Measurements from ENCODE around the gene FHIT. TPM values are rescaled to one million over a fixed set of nuclear protein-coding genes. Genes with fewer than 3 reads are reported as not detected.

Gene FHIT
- polyA plus RNA-seq, 1 of the 3 experiments (the other 2 are of a cell fraction) = 0.41 TPM

- H3K4me1 ChIP-seq (ENCODE audit: control insufficient read depth in 1 of 2, insufficient read depth in 2 of 2, low read depth in 1 of 2, low read length in 1 of 2) = no peaks in the 10 kb centered on the region
- 46% methylated on average over 4 of the region's 4 CpGs for WGBS (ENCODE audit: low lambda C conversion rate)
- H3K4me2 ChIP-seq = no peak overlapping the region
- no peaks in the 10 kb centered on the region for H3K9me2 ChIP-seq
- H3K27ac ChIP-seq (ENCODE audit: low read depth in 2 of 2, low read length in 1 of 2) = no peak overlapping the region
- H2AFZ ChIP-seq (ENCODE audit: low read depth) = no peak overlapping the region
- H3K9ac ChIP-seq = no peak overlapping the region
- CTCF ChIA-PET = no interaction called here
- no peak overlapping the region for H3K4me3 ChIP-seq (ENCODE audit: low read depth in 2 of 2, low read length in 1 of 2)
- no peaks in the 10 kb centered on the region for H3K36me3 ChIP-seq (replicated peaks in 1 of 2; ENCODE audit: control insufficient read depth in 1 of 2, insufficient read depth in 2 of 2, low read length in 1 of 2)
- no peak for DNase-seq
- POLR2A ChIA-PET = no interaction called here
- H3K9me3 ChIP-seq = no peaks in the 10 kb centered on the region
- no peaks in the 10 kb centered on the region for H4K20me1 ChIP-seq (ENCODE audit: insufficient read depth)
- H3F3A ChIP-seq (replicated peaks; ENCODE audit: insufficient read depth) = no peaks in the 10 kb centered on the region
- no peaks in the 10 kb centered on the region for H3K27me3 ChIP-seq (ENCODE audit: insufficient read depth)
- no peaks in the 10 kb centered on the region for H3K79me2 ChIP-seq (ENCODE audit: insufficient read depth)
- TF ChIP-seq USF2 (IDR thresholded peaks at IDR 0.05; ENCODE audit: borderline replicate concordance, low read depth, low read length) = no peak
These were observed 220.7 kb downstream of the FHIT start for GRCh38 chr3:61030469-61031035.

- no peak overlapping the region for H3K4me3 ChIP-seq (ENCODE audit: low read depth in 2 of 2, low read length in 1 of 2)
- H3K4me2 ChIP-seq = no peak overlapping the region
- WGBS (ENCODE audit: low lambda C conversion rate) = 75% methylated on average over 5 of the region's 5 CpGs
- no peak overlapping the region for H3K9ac ChIP-seq
- no peak for TF ChIP-seq CTCF (IDR thresholded peaks at IDR 0.05)
- TF ChIP-seq MEF2A (IDR thresholded peaks at IDR 0.05; ENCODE audit: borderline replicate concordance, low read depth) = no peak
- no peaks in the 10 kb centered on the region for H3K9me3 ChIP-seq
- no peak overlapping the region for H2AFZ ChIP-seq (ENCODE audit: low read depth)
- no peaks in the 10 kb centered on the region for H4K20me1 ChIP-seq (ENCODE audit: insufficient read depth)
- H3K4me1 ChIP-seq (ENCODE audit: control insufficient read depth in 1 of 2, insufficient read depth in 2 of 2, low read depth in 1 of 2, low read length in 1 of 2) = no peaks in the 10 kb centered on the region
- H3K79me2 ChIP-seq (ENCODE audit: insufficient read depth) = no peaks in the 10 kb centered on the region
- H3K36me3 ChIP-seq (replicated peaks in 1 of 2; ENCODE audit: control insufficient read depth in 1 of 2, insufficient read depth in 2 of 2, low read length in 1 of 2) = no peaks in the 10 kb centered on the region
- POLR2A ChIA-PET = no interaction called here
- no peaks in the 10 kb centered on the region for H3F3A ChIP-seq (replicated peaks; ENCODE audit: insufficient read depth)
- CTCF ChIA-PET = interaction anchor here (0.6 kb wide), 1 partner anchor 30 kb away, joined by 4 read pairs; no protein-coding TSS in a partner anchor
- no peak overlapping the region for H3K27ac ChIP-seq (ENCODE audit: low read depth in 2 of 2, low read length in 1 of 2)
- H3K27me3 ChIP-seq (ENCODE audit: insufficient read depth) = no peaks in the 10 kb centered on the region
- DNase-seq = no peak
- H3K9me2 ChIP-seq = no peaks in the 10 kb centered on the region
These were observed 222.1 kb downstream of the FHIT start for GRCh38 chr3:61029194-61029593.

DNA sequence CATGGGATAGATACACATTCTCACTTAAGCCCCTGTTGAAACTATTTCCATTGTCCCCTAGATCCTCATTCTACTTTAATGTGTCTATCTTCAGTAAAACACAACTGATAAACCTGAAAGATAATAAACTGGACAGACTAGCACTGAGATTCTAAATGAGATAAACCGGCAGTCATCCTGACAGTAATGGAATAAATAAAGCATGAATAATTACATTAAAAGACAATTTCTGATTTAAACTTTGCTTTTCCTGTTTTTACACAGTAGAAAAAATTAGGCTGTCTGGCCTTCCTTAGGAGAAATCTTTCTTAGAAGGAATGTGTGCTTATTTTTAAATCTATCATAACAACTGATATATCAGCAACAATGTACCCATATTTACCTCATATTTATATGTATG lies 232.4 kb downstream of the FHIT start:
- WGBS (ENCODE audit: low lambda C conversion rate) = 17% methylated on average over 1 of the region's 1 CpG
- no peak overlapping the region for H3K27ac ChIP-seq (ENCODE audit: low read depth in 2 of 2, low read length in 1 of 2)
- no peaks in the 10 kb centered on the region for H3K36me3 ChIP-seq (replicated peaks in 1 of 2; ENCODE audit: control insufficient read depth in 1 of 2, insufficient read depth in 2 of 2, low read length in 1 of 2)
- no peaks in the 10 kb centered on the region for H3K9me2 ChIP-seq
- ChIA-PET CTCF (no interaction called here), POLR2A (no interaction called here)
- H3K27me3 ChIP-seq (ENCODE audit: insufficient read depth) = no peaks in the 10 kb centered on the region
- H3K79me2 ChIP-seq (ENCODE audit: insufficient read depth) = no peaks in the 10 kb centered on the region
- no peak for DNase-seq
- TF ChIP-seq RCOR1 (IDR thresholded peaks at IDR 0.05; ENCODE audit: low read length) (no peak), RFX5 (IDR thresholded peaks at IDR 0.05; ENCODE audit: low read length) (no peak), MXI1 (IDR thresholded peaks at IDR 0.05; ENCODE audit: low read depth, low read length) (no peak), FOXJ3 (CRISPR knock-in tag; IDR thresholded peaks at IDR 0.05) (no peak), NFIC (IDR thresholded peaks at IDR 0.05; ENCODE audit: borderline replicate concordance) (no peak), USF1 (IDR thresholded peaks at IDR 0.05; ENCODE audit: borderline replicate concordance, low read depth) (no peak), GABPA (IDR thresholded peaks at IDR 0.05; ENCODE audit: low read depth) (no peak), EP300 (IDR thresholded peaks at IDR 0.05; ENCODE audit: borderline replicate concordance in 1 of 2, low read depth in 1 of 2, low read length in 1 of 2) (no peak), ZBTB33 (IDR thresholded peaks at IDR 0.05; ENCODE audit: borderline replicate concordance, low read depth) (no peak), FOSL2 (IDR thresholded peaks at IDR 0.05; ENCODE audit: borderline replicate concordance, low read depth) (no peak)
- TF ChIP-seq, protein P1, sequence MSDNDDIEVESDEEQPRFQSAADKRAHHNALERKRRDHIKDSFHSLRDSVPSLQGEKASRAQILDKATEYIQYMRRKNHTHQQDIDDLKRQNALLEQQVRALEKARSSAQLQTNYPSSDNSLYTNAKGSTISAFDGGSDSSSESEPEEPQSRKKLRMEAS (IDR thresholded peaks at IDR 0.05; ENCODE audit: low read depth) = no peak
- H2AFZ ChIP-seq (ENCODE audit: low read depth) = no peak overlapping the region
- no peaks in the 10 kb centered on the region for H3K9me3 ChIP-seq
- H3K4me1 ChIP-seq (ENCODE audit: control insufficient read depth in 1 of 2, insufficient read depth in 2 of 2, low read depth in 1 of 2, low read length in 1 of 2) = no peaks in the 10 kb centered on the region; a peak in 1 of 4 replicates
- H3F3A ChIP-seq (replicated peaks; ENCODE audit: insufficient read depth) = no peaks in the 10 kb centered on the region
- H3K4me2 ChIP-seq = no peak overlapping the region
- no peaks in the 10 kb centered on the region for H4K20me1 ChIP-seq (ENCODE audit: insufficient read depth)
- no peak overlapping the region for H3K4me3 ChIP-seq (ENCODE audit: low read depth in 2 of 2, low read length in 1 of 2)
- H3K9ac ChIP-seq = no peak overlapping the region
